ENCODE data around the gene GSTM2.

GRCh38 chr1:109641861-109642260 is 26.0 kb upstream of the GSTM2 start:
- TF ChIP-seq POLR2A (IDR thresholded peaks at IDR 0.05) (no peak), CTCF (IDR thresholded peaks at IDR 0.05) (no peak), POLR2AphosphoS5 (IDR thresholded peaks at IDR 0.05) (no peak), EP300 (IDR thresholded peaks at IDR 0.05) (no peak)
